Measurements from ENCODE around the gene EDIL3.

GRCh38 chr5:84036842-84037241 lies 347.8 kb downstream of the EDIL3 start:
- no peak for TF ChIP-seq POLR2A (IDR thresholded peaks at IDR 0.05)
- no peak for TF ChIP-seq POLR2AphosphoS5 (IDR thresholded peaks at IDR 0.05)

All from suprapubic skin (tissue), 4 donors.